ENCODE measurements around the gene MAB21L3. TPM values are rescaled to one million over a fixed set of nuclear protein-coding genes. Genes with fewer than 3 reads are reported as not detected.

The MAB21L3 gene
- total and polyA plus RNA-seq, 4 donors, result 0.17 to 0.40 (median 0.25) TPM

- no peak overlapping the region for H3K27ac ChIP-seq (ENCODE audit: low read depth, low read length)
- no peaks in the 10 kb centered on the region for H3K9me3 ChIP-seq (ENCODE audit: control insufficient read depth, insufficient read depth, low read length)
- H3K4me3 ChIP-seq (ENCODE audit: low read depth, low read length), result peak overlapping the region; percentile 36
- peaks cover 29% of the 10 kb centered on the region for H3K4me1 ChIP-seq (ENCODE audit: control insufficient read depth, insufficient read depth, low read length)
- WGBS (ENCODE audit: insufficient coverage), result 16% methylated on average over 35 of the region's 35 CpGs
- DNase-seq (ENCODE audit: low read depth in 4 of 6, low spot score in 6 of 6), result peak in 2 of 6 donors; percentile 50 to 64
- H3K27me3 ChIP-seq (ENCODE audit: control insufficient read depth, insufficient read depth, low read length), result no peaks in the 10 kb centered on the region
- H3K36me3 ChIP-seq (ENCODE audit: control insufficient read depth, insufficient read depth, low read length), result no peaks in the 10 kb centered on the region
Observed at GRCh38 chr1:116167625-116168276, 56.6 kb downstream of the MAB21L3 start.

- DNase-seq (ENCODE audit: low read depth in 4 of 6, low spot score in 6 of 6), result peak in 2 of 6 donors; percentile 91
- no peaks in the 10 kb centered on the region for H3K36me3 ChIP-seq (ENCODE audit: control insufficient read depth, insufficient read depth, low read length)
- 6% methylated on average over 37 of the region's 42 CpGs for WGBS (ENCODE audit: insufficient coverage)
- H3K27ac ChIP-seq (ENCODE audit: low read depth, low read length), result no peak overlapping the region
- peaks cover 29% of the 10 kb centered on the region for H3K4me1 ChIP-seq (ENCODE audit: control insufficient read depth, insufficient read depth, low read length)
- H3K4me3 ChIP-seq (ENCODE audit: low read depth, low read length), result peak overlapping the region; percentile 36
- H3K9me3 ChIP-seq (ENCODE audit: control insufficient read depth, insufficient read depth, low read length), result no peaks in the 10 kb centered on the region
- H3K27me3 ChIP-seq (ENCODE audit: control insufficient read depth, insufficient read depth, low read length), result no peaks in the 10 kb centered on the region
Observed at GRCh38 chr1:116168277-116169032, 57.3 kb downstream of the MAB21L3 start.

- WGBS (ENCODE audit: insufficient coverage), result 98% methylated on average over 5 of the region's 7 CpGs
- no peak for DNase-seq (ENCODE audit: low read depth in 4 of 6, low spot score in 6 of 6)
- Histone ChIP-seq H3K36me3 (ENCODE audit: control insufficient read depth, insufficient read depth, low read length) (no peaks in the 10 kb centered on the region), H3K27ac (ENCODE audit: low read depth, low read length) (no peak overlapping the region), H3K27me3 (ENCODE audit: control insufficient read depth, insufficient read depth, low read length) (no peaks in the 10 kb centered on the region), H3K4me3 (ENCODE audit: low read depth, low read length) (no peak overlapping the region), H3K9me3 (ENCODE audit: control insufficient read depth, insufficient read depth, low read length) (no peaks in the 10 kb centered on the region), H3K4me1 (ENCODE audit: control insufficient read depth, insufficient read depth, low read length) (peaks cover 19% of the 10 kb centered on the region)
Observed at GRCh38 chr1:116169898-116170297, 58.7 kb downstream of the MAB21L3 start.

GRCh38 chr1:116170721-116171589 lies 59.8 kb downstream of the MAB21L3 start:
- Histone ChIP-seq H3K4me3 (ENCODE audit: low read depth, low read length) (no peak overlapping the region), H3K4me1 (ENCODE audit: control insufficient read depth, insufficient read depth, low read length) (peaks cover 17% of the 10 kb centered on the region), H3K27ac (ENCODE audit: low read depth, low read length) (no peak overlapping the region), H3K9me3 (ENCODE audit: control insufficient read depth, insufficient read depth, low read length) (no peaks in the 10 kb centered on the region), H3K27me3 (ENCODE audit: control insufficient read depth, insufficient read depth, low read length) (no peaks in the 10 kb centered on the region), H3K36me3 (ENCODE audit: control insufficient read depth, insufficient read depth, low read length) (no peaks in the 10 kb centered on the region)
- peak in 1 of 6 donors; percentile 91 for DNase-seq (ENCODE audit: low read depth in 4 of 6, low spot score in 6 of 6)
- no CpG with 5 or more reads among the region's 6 CpGs for WGBS (ENCODE audit: insufficient coverage)

GRCh38 chr1:116172666-116173065 lies 61.5 kb downstream of the MAB21L3 start:
- H3K36me3 ChIP-seq (ENCODE audit: control insufficient read depth, insufficient read depth, low read length), result no peaks in the 10 kb centered on the region
- peaks cover 7% of the 10 kb centered on the region for H3K4me1 ChIP-seq (ENCODE audit: control insufficient read depth, insufficient read depth, low read length)
- H3K9me3 ChIP-seq (ENCODE audit: control insufficient read depth, insufficient read depth, low read length), result no peaks in the 10 kb centered on the region
- no peak overlapping the region for H3K27ac ChIP-seq (ENCODE audit: low read depth, low read length)
- no peak overlapping the region for H3K4me3 ChIP-seq (ENCODE audit: low read depth, low read length)
- WGBS (ENCODE audit: insufficient coverage), result no CpG with 5 or more reads among the region's 1 CpG
- no peaks in the 10 kb centered on the region for H3K27me3 ChIP-seq (ENCODE audit: control insufficient read depth, insufficient read depth, low read length)
- DNase-seq (ENCODE audit: low read depth in 4 of 6, low spot score in 6 of 6), result no peak

- H3K4me3 ChIP-seq (ENCODE audit: low read depth, low read length), result no peak overlapping the region
- H3K27ac ChIP-seq (ENCODE audit: low read depth, low read length), result no peak overlapping the region
- H3K9me3 ChIP-seq (ENCODE audit: control insufficient read depth, insufficient read depth, low read length), result no peaks in the 10 kb centered on the region
- H3K27me3 ChIP-seq (ENCODE audit: control insufficient read depth, insufficient read depth, low read length), result no peaks in the 10 kb centered on the region
- no peaks in the 10 kb centered on the region for H3K4me1 ChIP-seq (ENCODE audit: control insufficient read depth, insufficient read depth, low read length)
- no peaks in the 10 kb centered on the region for H3K36me3 ChIP-seq (ENCODE audit: control insufficient read depth, insufficient read depth, low read length)
- no peak for DNase-seq (ENCODE audit: low read depth in 4 of 6, low spot score in 6 of 6)
- 68% methylated on average over 3 of the region's 3 CpGs for WGBS (ENCODE audit: insufficient coverage)
Observed at GRCh38 chr1:116175611-116176010, 64.4 kb downstream of the MAB21L3 start.

GRCh38 chr1:116176306-116176789 lies 65.1 kb downstream of the MAB21L3 start:
- Histone ChIP-seq H3K4me1 (ENCODE audit: control insufficient read depth, insufficient read depth, low read length) (no peaks in the 10 kb centered on the region), H3K36me3 (ENCODE audit: control insufficient read depth, insufficient read depth, low read length) (no peaks in the 10 kb centered on the region)
- WGBS (ENCODE audit: insufficient coverage), result 87% methylated on average over 4 of the region's 4 CpGs

GRCh38 chr1:116177861-116178260 lies 66.7 kb downstream of the MAB21L3 start:
- no peak overlapping the region for H3K4me3 ChIP-seq (ENCODE audit: low read depth, low read length)
- no peak for DNase-seq (ENCODE audit: low read depth in 4 of 6, low spot score in 6 of 6)
- no peak overlapping the region for H3K27ac ChIP-seq (ENCODE audit: low read depth, low read length)
- H3K9me3 ChIP-seq (ENCODE audit: control insufficient read depth, insufficient read depth, low read length), result no peaks in the 10 kb centered on the region
- H3K27me3 ChIP-seq (ENCODE audit: control insufficient read depth, insufficient read depth, low read length), result no peaks in the 10 kb centered on the region
- 100% methylated on average over 3 of the region's 3 CpGs for WGBS (ENCODE audit: insufficient coverage)
- no peaks in the 10 kb centered on the region for H3K4me1 ChIP-seq (ENCODE audit: control insufficient read depth, insufficient read depth, low read length)
- no peaks in the 10 kb centered on the region for H3K36me3 ChIP-seq (ENCODE audit: control insufficient read depth, insufficient read depth, low read length)

More at GRCh38 chr1:116176306-116176789, 65.1 kb downstream of the MAB21L3 start:
- Histone ChIP-seq H3K27ac (ENCODE audit: low read depth, low read length) (no peak overlapping the region), H3K27me3 (ENCODE audit: control insufficient read depth, insufficient read depth, low read length) (no peaks in the 10 kb centered on the region), H3K9me3 (ENCODE audit: control insufficient read depth, insufficient read depth, low read length) (no peaks in the 10 kb centered on the region), H3K4me3 (ENCODE audit: low read depth, low read length) (no peak overlapping the region)
- DNase-seq (ENCODE audit: low read depth in 4 of 6, low spot score in 6 of 6), result no peak

- Histone ChIP-seq H3K4me1 (ENCODE audit: control insufficient read depth, insufficient read depth, low read length) (no peaks in the 10 kb centered on the region), H3K9me3 (ENCODE audit: control insufficient read depth, insufficient read depth, low read length) (no peaks in the 10 kb centered on the region), H3K27ac (ENCODE audit: low read depth, low read length) (no peak overlapping the region), H3K27me3 (ENCODE audit: control insufficient read depth, insufficient read depth, low read length) (no peaks in the 10 kb centered on the region), H3K4me3 (ENCODE audit: low read depth, low read length) (no peak overlapping the region), H3K36me3 (ENCODE audit: control insufficient read depth, insufficient read depth, low read length) (no peaks in the 10 kb centered on the region)
- 81% methylated on average over 1 of the region's 1 CpG for WGBS (ENCODE audit: insufficient coverage)
- no peak for DNase-seq (ENCODE audit: low read depth in 4 of 6, low spot score in 6 of 6)
Observed at GRCh38 chr1:116178837-116179236, 67.6 kb downstream of the MAB21L3 start.
